Activated CD4-positive, CD25-positive, alpha-beta regulatory T cell treated with anti-CD3 and anti-CD28 coated beads, Interleukin-2, amount 50 U/mL, for 16 hours (primary cell): ENCODE results near the gene ERBB4.
"Not testable (repeated sequence)": the region's sequence is repeated elsewhere in the genome, so short reads cannot be mapped to it uniquely, and the experiment has no call there.

ENCODE experiments used
- DNase-seq: peaks from one replicate; pipeline ENCODE4 v3.0.0-alpha.2; 2020; ENCODE audit warnings: low read depth, low spot score

The ERBB4 gene

GRCh38 chr2:212147921-212148513 is 390.6 kb downstream of the ERBB4 start:
- no peak for DNase-seq

GRCh38 chr2:212146416-212146815 is 392.2 kb downstream of the ERBB4 start:
- no peak for DNase-seq

GRCh38 chr2:212145121-212145520 is 393.5 kb downstream of the ERBB4 start:
- no peak for DNase-seq

GRCh38 chr2:212142631-212143030 is 396.0 kb downstream of the ERBB4 start:
- no peak for DNase-seq

- DNase-seq, result no peak
Measured at GRCh38 chr2:212141499-212141898, 397.1 kb downstream of the ERBB4 start.

GRCh38 chr2:212136216-212136795 is 402.3 kb downstream of the ERBB4 start:
- DNase-seq, result no peak

- DNase-seq, result no peak
Measured at GRCh38 chr2:212135739-212136138, 402.9 kb downstream of the ERBB4 start.

GRCh38 chr2:212133337-212133736 is 405.3 kb downstream of the ERBB4 start:
- DNase-seq, result no peak

- DNase-seq, result no peak
Measured at GRCh38 chr2:212124598-212124997, 414.0 kb downstream of the ERBB4 start.

- no peak for DNase-seq
Measured at GRCh38 chr2:212119591-212119990, 419.0 kb downstream of the ERBB4 start.

GRCh38 chr2:212117926-212118325 is 420.7 kb downstream of the ERBB4 start:
- no peak for DNase-seq

GRCh38 chr2:212114489-212114888 is 424.1 kb downstream of the ERBB4 start:
- DNase-seq, result no peak

- no peak for DNase-seq
Measured at GRCh38 chr2:212112401-212112800, 426.2 kb downstream of the ERBB4 start.

GRCh38 chr2:212109792-212110680 is 428.6 kb downstream of the ERBB4 start:
- no peak for DNase-seq

GRCh38 chr2:212109217-212109616 is 429.4 kb downstream of the ERBB4 start:
- DNase-seq, result no peak

- no peak for DNase-seq
Measured at GRCh38 chr2:212107989-212108388, 430.6 kb downstream of the ERBB4 start.

- no peak for DNase-seq
Measured at GRCh38 chr2:212107014-212107413, 431.6 kb downstream of the ERBB4 start.

GRCh38 chr2:212106536-212106935 is 432.1 kb downstream of the ERBB4 start:
- DNase-seq, result not testable (repeated sequence)

GRCh38 chr2:212099658-212100057 is 438.9 kb downstream of the ERBB4 start:
- DNase-seq, result no peak

- DNase-seq, result no peak
Measured at GRCh38 chr2:212098966-212099365, 439.6 kb downstream of the ERBB4 start.

- no peak for DNase-seq
Measured at GRCh38 chr2:212097001-212097400, 441.6 kb downstream of the ERBB4 start.

GRCh38 chr2:212089873-212090272 is 448.7 kb downstream of the ERBB4 start:
- DNase-seq, result no peak

GRCh38 chr2:212088353-212088752 is 450.2 kb downstream of the ERBB4 start:
- no peak for DNase-seq
